ENCODE results near the gene ATP8A1.

Gene ATP8A1

DNA sequence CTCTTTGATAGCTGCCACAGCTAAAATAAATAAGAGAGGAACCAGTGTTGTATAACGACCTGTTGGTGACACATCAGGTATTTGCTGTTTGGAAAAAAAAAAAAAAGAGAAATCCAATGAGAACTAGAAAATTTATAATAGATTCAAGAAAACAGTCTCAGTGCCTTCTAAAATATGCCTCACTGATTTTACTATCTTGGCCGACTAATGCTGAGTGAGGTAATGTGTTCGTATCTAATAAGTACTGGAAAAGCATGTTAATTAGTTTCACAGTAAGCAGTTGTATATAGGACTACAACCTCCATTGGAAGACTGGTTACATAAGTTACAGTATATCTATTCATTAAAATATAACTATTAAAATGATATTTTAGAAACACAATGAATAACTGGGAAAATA is 32.4 kb downstream of the ATP8A1 start:
- no peak for FAIRE-seq

DNA sequence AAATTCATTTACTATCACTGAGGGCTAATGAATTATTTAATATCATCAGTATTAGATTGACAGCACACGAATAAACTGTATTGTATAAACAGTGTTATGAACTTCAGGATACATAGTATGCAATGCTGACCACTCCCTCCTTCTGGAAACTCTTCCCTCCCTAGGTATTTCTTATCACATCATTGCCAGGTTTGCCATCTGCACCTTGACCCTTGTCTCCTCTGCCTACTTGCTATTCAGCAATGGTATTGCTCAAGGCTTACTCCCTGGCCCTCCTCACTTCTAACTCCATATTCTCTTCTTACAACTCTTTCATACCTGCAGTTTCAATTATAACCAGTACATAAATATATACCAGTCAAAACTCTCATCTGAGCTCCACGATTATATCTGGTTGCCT is 38.9 kb downstream of the ATP8A1 start:
- FAIRE-seq = peak; percentile 47

- FAIRE-seq = no peak
These were observed 39.9 kb downstream of the ATP8A1 start for GRCh38 chr4:42617030-42617429.

GRCh38 chr4:42616572-42616971 is 40.3 kb downstream of the ATP8A1 start:
- no peak for FAIRE-seq

GRCh38 chr4:42615131-42615763 is 41.7 kb downstream of the ATP8A1 start:
- no peak for FAIRE-seq

GRCh38 chr4:42612898-42613297 is 44.0 kb downstream of the ATP8A1 start:
- no peak for FAIRE-seq

- no peak for FAIRE-seq
These were observed 46.0 kb downstream of the ATP8A1 start for GRCh38 chr4:42610941-42611340.

GRCh38 chr4:42609051-42609450 is 47.9 kb downstream of the ATP8A1 start:
- no peak for FAIRE-seq

DNA sequence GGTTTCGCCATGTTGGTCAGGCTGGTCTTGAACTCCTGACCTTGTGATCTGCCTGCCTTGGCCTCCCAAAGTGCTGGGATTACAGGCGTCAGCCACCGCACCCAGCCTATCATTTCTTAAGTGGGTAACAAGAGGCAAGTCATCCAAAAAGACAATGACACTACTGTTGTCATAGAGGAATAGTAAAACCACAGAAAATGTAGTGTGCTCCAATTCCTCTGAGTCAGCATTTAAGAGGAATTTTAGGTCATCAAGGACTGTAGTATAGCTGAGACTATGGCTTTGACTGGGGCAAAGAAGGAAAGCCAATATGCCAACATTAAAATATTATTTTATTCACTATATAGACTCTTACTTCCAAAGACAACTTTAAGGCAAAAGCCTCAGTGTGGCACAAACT is 48.4 kb downstream of the ATP8A1 start:
- FAIRE-seq = no peak

DNA sequence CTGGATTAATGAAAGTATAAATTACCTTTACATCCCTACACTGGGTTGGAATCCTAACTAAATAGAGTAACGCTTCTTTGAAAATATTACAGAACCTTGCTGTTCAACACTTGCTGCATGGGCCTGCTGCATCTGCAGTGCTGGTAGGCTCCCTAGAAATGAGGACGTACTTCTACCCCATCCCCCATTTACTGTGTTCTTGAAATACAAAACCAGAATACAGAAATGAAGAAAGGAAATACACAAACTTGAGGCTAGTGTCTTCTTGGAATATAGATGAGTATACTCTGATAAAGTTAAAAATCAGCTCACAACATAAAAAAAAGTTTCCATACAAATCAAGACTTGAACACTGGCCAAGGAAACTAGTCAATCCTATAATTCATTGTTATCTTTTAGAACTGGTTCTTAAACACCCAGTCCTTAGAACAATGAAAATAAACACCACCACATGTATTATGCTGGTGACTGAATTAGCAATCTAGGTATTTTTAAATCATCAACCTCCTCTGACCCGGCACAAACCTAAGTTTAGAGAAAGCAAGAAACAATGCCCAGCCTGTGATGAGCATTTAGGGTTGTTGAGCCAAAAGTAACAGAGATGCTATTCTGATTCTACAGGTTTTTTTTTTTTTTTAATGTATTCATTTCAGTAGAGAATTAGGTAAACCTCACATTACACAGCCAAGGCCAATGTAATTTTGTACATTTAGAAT is 49.7 kb downstream of the ATP8A1 start:
- no peak for FAIRE-seq

- FAIRE-seq = no peak
These were observed 51.6 kb downstream of the ATP8A1 start for GRCh38 chr4:42605264-42605663.

- no peak for FAIRE-seq
These were observed 53.0 kb downstream of the ATP8A1 start for GRCh38 chr4:42603862-42604261.

- FAIRE-seq = no peak
These were observed 56.3 kb downstream of the ATP8A1 start for GRCh38 chr4:42600578-42600977.

DNA sequence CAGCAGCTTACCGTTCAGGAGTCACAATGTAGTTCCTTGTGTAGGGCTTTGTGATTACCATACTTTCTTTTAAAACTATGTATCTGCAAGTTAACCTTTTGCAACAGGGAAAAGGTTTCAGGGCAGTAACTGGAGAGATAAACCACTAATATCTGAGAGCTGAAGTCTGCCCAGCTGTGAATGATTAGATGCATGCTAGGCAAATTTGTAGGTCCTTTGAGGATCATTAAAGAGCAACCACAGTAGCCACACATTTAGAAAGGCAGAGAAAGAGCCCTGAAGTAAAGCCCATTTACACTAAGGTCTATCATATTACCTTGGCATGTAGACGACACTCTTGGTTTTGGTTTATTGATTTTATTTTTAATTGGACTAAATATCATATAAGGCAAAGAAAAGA is 60.0 kb downstream of the ATP8A1 start:
- no peak for FAIRE-seq

DNA sequence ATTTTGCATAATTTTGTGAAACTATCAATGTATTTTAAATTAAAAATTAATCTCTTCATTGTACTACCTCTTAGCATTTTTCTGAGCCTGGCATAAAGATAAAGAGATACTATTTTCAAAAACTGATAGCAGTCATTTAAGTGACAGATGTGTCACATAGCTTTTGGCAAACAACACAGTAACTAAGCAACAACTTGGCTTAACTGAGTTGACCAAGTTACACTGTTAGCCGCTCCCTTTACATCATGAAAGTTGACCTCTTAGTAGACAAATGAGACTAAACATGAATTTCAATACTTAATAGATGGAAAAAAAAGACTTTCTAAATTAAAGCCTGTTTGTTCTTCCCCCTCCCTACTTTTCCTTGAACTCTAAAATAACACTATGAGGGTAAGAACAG is 62.0 kb downstream of the ATP8A1 start:
- FAIRE-seq = no peak

DNA sequence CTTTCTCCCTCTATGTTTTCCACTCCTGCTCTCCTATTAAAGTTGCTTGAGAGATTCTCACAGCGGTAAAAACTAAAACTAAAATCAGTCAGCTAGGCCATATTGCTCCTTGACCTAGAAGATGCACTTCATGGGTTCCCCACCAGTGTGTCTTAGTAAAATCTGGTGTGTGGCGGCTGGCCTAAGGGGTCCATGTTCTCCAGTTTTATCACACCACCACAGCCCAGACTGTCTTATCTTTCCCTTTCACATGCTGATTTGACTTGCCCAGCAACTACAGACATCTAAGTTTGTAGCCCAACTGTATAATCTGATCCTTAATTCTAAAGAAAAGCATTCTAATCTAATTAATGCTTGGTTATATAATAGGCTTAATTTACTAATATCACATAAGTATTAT is 68.0 kb downstream of the ATP8A1 start:
- FAIRE-seq = no peak

GRCh38 chr4:42586775-42587174 is 70.1 kb downstream of the ATP8A1 start:
- no peak for FAIRE-seq

DNA sequence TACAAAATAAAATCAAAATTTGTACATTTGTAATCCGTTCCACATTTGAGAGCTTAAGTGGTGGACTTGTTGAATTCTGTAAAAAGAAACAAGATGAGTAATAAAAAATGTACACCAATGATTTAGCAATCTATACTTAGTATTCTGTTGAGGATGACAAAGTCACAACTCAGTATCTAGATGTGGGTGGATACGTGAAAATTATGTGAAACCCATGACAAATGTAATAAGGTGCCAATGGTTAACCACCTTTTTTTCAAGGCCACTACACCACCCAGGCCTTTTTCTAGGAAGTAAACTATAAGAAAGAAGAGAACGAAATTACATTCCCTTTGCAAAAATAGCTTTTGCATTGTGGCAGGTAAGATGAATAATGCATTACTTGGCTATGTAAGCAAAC is 77.0 kb downstream of the ATP8A1 start:
- FAIRE-seq = no peak

- FAIRE-seq = no peak
These were observed 78.7 kb downstream of the ATP8A1 start for GRCh38 chr4:42578187-42578586.

- no peak for FAIRE-seq
These were observed 82.0 kb downstream of the ATP8A1 start for GRCh38 chr4:42574870-42575430.

- FAIRE-seq = no peak
These were observed 83.7 kb downstream of the ATP8A1 start for GRCh38 chr4:42573249-42573648.

GRCh38 chr4:42570221-42570620 is 86.7 kb downstream of the ATP8A1 start:
- no peak for FAIRE-seq

DNA sequence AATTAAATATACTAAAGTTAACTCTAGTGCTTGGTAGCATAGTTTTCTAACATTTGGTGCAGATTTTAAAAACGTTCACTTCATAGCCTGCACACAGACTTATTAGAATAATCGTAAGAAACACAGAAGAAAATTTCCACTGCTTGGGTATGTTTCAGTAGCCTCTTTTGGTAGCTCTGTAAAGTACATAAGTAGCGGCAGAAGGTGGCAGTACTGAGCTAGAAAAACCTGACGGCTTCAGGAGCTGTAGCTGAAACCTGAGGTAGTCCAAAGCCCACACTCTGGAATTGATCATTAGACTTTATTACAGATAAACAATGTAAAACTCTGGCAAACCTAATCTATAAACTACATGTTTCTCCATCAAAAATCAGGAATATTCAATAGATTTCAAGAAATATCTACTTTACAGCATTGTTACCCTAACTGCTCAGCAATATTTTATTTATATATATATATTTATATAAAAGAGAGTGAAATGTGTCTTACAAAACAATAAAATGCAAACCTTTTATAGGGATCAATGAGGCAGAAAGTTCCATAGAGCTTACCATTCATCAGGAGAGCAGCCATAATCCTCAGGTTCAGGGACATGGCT is 88.2 kb downstream of the ATP8A1 start:
- peak; percentile 87 for FAIRE-seq

DNA sequence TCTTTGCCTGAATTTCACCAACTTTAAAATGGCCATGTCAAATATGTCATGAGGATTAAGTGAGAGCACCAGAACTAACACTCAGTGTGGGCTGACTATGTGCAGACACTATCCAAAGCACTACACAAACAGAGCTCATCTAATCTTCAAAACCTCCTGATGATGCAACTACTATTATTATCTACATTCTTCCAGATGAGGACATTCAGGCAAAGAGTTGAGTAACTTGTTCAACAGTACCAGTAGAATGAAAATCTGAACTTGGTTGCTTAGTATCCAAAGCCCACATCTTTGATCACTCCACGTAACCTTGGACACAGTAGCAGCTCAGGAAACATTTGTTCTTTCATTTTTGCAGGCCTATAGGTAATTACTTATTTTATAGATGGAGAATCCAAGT is 90.1 kb downstream of the ATP8A1 start:
- no peak for FAIRE-seq

Measured in colon (tissue), 2 donors.